Keratinocyte (primary cell): Measurements from ENCODE around the gene TMEM202. TPM values are rescaled to one million over a fixed set of nuclear protein-coding genes. Genes with fewer than 3 reads are reported as not detected.

ENCODE experiments used
- DNase-seq: peaks from one replicate; pipeline ENCODE4 v3.0.0-alpha.2; 2011; ENCODE audit warnings: low read depth, missing footprints, low spot score
- FAIRE-seq: peaks from 2 replicates; lab custom pipeline; 2011; peaks lifted over from hg19 to GRCh38; lab: Jason Lieb, UNC
- H2AFZ ChIP-seq: 2 replicates; pipeline ENCODE4 v1.6.0; 2012; ENCODE audit warnings: low read length, control low read depth, inconsistent platforms; ENCODE audit not compliant: control insufficient read depth
- H3K27ac ChIP-seq: 2 replicates; pipeline ENCODE4 v1.5.1; 2011; ENCODE audit warnings: low read length; ENCODE audit not compliant: control insufficient read depth, insufficient read depth
- H3K27me3 ChIP-seq: 3 replicates; pipeline ENCODE4 v1.6.0; 2011; ENCODE audit warnings: low read length; ENCODE audit not compliant: control insufficient read depth, insufficient read depth; ENCODE audit errors: extremely low read depth
- H3K36me3 ChIP-seq, 2 experiments: 2 replicates in 1 of 2; 3 replicates in 1 of 2; pipeline ENCODE4 v1.5.1; 2011; ENCODE audit warnings: low read length in 2 of 2, mild to moderate bottlenecking in 1 of 2; ENCODE audit not compliant: control insufficient read depth in 2 of 2, insufficient read depth in 2 of 2; ENCODE audit errors: extremely low read depth in 1 of 2
- H3K4me1 ChIP-seq: 3 replicates; pipeline ENCODE4 v1.5.1; 2011; ENCODE audit warnings: low read length; ENCODE audit not compliant: control insufficient read depth, insufficient read depth; ENCODE audit errors: extremely low read depth
- H3K4me2 ChIP-seq: 3 replicates; pipeline ENCODE4 v1.6.0; 2011; ENCODE audit warnings: low read depth, low read length; ENCODE audit not compliant: control insufficient read depth, insufficient read depth; ENCODE audit errors: extremely low read depth
- H3K4me3 ChIP-seq, 3 experiments: fragments of 200-600 bp in 1 of 3; sonication (generic) in 1 of 3; 2 replicates in 2 of 3; 3 replicates in 1 of 3; pipeline ENCODE4 v1.5.1; 2011 to 2016; ENCODE audit warnings: low read length in 3 of 3, mild to moderate bottlenecking in 3 of 3, control low read depth in 2 of 3, inconsistent platforms in 1 of 3, low read depth in 1 of 3, mixed read lengths in 1 of 3, mixed run types in 1 of 3, moderate library complexity in 1 of 3; ENCODE audit not compliant: control insufficient read depth in 2 of 3, insufficient read depth in 2 of 3; ENCODE audit errors: extremely low read depth in 1 of 3
- H3K79me2 ChIP-seq: 2 replicates; pipeline ENCODE4 v1.6.0; 2012; ENCODE audit warnings: low read length; ENCODE audit not compliant: control insufficient read depth, insufficient read depth
- H3K9ac ChIP-seq: 3 replicates; pipeline ENCODE4 v1.6.0; 2011; ENCODE audit warnings: low read length; ENCODE audit not compliant: control insufficient read depth, insufficient read depth; ENCODE audit errors: extremely low read depth
- H3K9me1 ChIP-seq: 3 replicates; pipeline ENCODE4 v1.6.0; 2011; ENCODE audit warnings: low read length; ENCODE audit not compliant: control insufficient read depth, insufficient read depth; ENCODE audit errors: extremely low read depth
- H3K9me3 ChIP-seq: 2 replicates; pipeline ENCODE4 v1.5.1; 2012; ENCODE audit warnings: low read depth, low read length; ENCODE audit not compliant: control insufficient read depth
- H4K20me1 ChIP-seq: 3 replicates; pipeline ENCODE4 v1.6.0; 2011; ENCODE audit warnings: low read length; ENCODE audit not compliant: control insufficient read depth, insufficient read depth; ENCODE audit errors: extremely low read depth
- CTCF ChIP-seq, 3 experiments: IDR thresholded peaks in 1 of 3; conservative IDR thresholded peaks in 1 of 3; optimal IDR thresholded peaks in 1 of 3; 2 replicates in 2 of 3; 3 replicates in 1 of 3; pipeline versions ENCODE3 to v1.5.1; 2011; ENCODE audit warnings: low read length in 3 of 3, mild to moderate bottlenecking in 3 of 3, moderate library complexity in 2 of 3, control low read depth in 1 of 3, inconsistent platforms in 1 of 3; ENCODE audit not compliant: insufficient read depth in 2 of 3; ENCODE audit errors: extremely low read depth in 1 of 3
- EZH2 ChIP-seq: IDR thresholded peaks from one replicate; pipeline ENCODE4 v1.6.1; 2012; ENCODE audit warnings: inconsistent platforms, mild to moderate bottlenecking, low read length, moderate library complexity
- dilution Hi-C: fragments of 300-500 bp; cut with MboI; formaldehyde crosslinking; loops from one replicate; pipeline ENCODE4 v1.7.0; 2020; ENCODE audit warnings: low sequenced_read_pairs; ENCODE audit not compliant: extremely low pct_ligation_motif_present
- polyA plus RNA-seq, 5 experiments: library from polyadenylated mRNA; depleted of rRNA in 3 of 5; stranded (reverse) in 3 of 5; stranded (forward) in 1 of 5; unstranded in 1 of 5; fragments of >200 nt; gene quantifications; 1 replicate in 1 of 5; 2 replicates in 3 of 5; 3 replicates in 1 of 5; pipeline versions ENCODE4 v1.2.1 to v1.2.3, GENCODE V29; 2011 to 2012; ENCODE audit warnings: missing spikeins in 2 of 5, low read depth in 1 of 5, low replicate concordance in 1 of 5

Gene TMEM202
- polyA plus RNA-seq, 1 donor (not counting 4 experiments of a cell fraction or from before 2014, with no cell fraction given), result not detected

GRCh38 chr15:72402726-72403125 is 4.6 kb downstream of the TMEM202 start:
- H3K9me1 ChIP-seq, result no peaks in the 10 kb centered on the region
- H3K4me3 ChIP-seq, result no peak overlapping the region
- H3K79me2 ChIP-seq, result no peaks in the 10 kb centered on the region
- H3K4me2 ChIP-seq, result no peak overlapping the region
- peaks cover 4% of the 10 kb centered on the region for H3K27me3 ChIP-seq
- H3K9me3 ChIP-seq, result no peaks in the 10 kb centered on the region
- FAIRE-seq (no peak), DNase-seq (no peak)
- no peaks in the 10 kb centered on the region for H4K20me1 ChIP-seq
- H2AFZ ChIP-seq, result no peak overlapping the region
- dilution Hi-C loops, result no loop called here
- TF ChIP-seq CTCF (optimal IDR thresholded peaks at IDR 0.05 in 1 of 3, IDR thresholded peaks at IDR 0.05 in 1 of 3, conservative IDR thresholded peaks at IDR 0.05 in 1 of 3; ENCODE audit: extremely low read depth in 1 of 3, insufficient read depth in 2 of 3, low read length in 3 of 3) (no peak), EZH2 (no peak)
- no peak overlapping the region for H3K9ac ChIP-seq
- H3K27ac ChIP-seq, result no peak overlapping the region
- no peaks in the 10 kb centered on the region for H3K4me1 ChIP-seq
- H3K36me3 ChIP-seq, result no peaks in the 10 kb centered on the region

GRCh38 chr15:72404356-72404755 is 6.3 kb downstream of the TMEM202 start:
- TF ChIP-seq EZH2 (no peak), CTCF (optimal IDR thresholded peaks at IDR 0.05 in 1 of 3, IDR thresholded peaks at IDR 0.05 in 1 of 3, conservative IDR thresholded peaks at IDR 0.05 in 1 of 3; ENCODE audit: extremely low read depth in 1 of 3, insufficient read depth in 2 of 3, low read length in 3 of 3) (no peak)
- Histone ChIP-seq H3K79me2 (no peaks in the 10 kb centered on the region), H3K9me3 (no peaks in the 10 kb centered on the region), H3K27ac (no peak overlapping the region), H3K27me3 (peaks cover 11% of the 10 kb centered on the region), H3K9ac (no peak overlapping the region), H3K36me3 (no peaks in the 10 kb centered on the region), H3K4me1 (no peaks in the 10 kb centered on the region), H4K20me1 (no peaks in the 10 kb centered on the region), H3K4me3 (no peak overlapping the region), H3K4me2 (no peak overlapping the region), H3K9me1 (no peaks in the 10 kb centered on the region), H2AFZ (no peak overlapping the region)
- FAIRE-seq (no peak), DNase-seq (no peak)
- dilution Hi-C loops, result no loop called here
